Measurements from ENCODE around the gene COL25A1. TPM values are rescaled to one million over a fixed set of nuclear protein-coding genes. Genes with fewer than 3 reads are reported as not detected.

COL25A1 gene
- total RNA-seq, 6 donors from 2014 or later, result 0.15 to 0.79 (median 0.27) TPM; not detected in 2

- Histone ChIP-seq H3K36me3 (no peaks in the 10 kb centered on the region), H3K27ac (no peak overlapping the region), H3K9me3 (no peaks in the 10 kb centered on the region), H3K4me3 (no peak overlapping the region), H3K4me1 (no peaks in the 10 kb centered on the region), H3K27me3 (no peaks in the 10 kb centered on the region)
- ATAC-seq (ENCODE audit: low FRiP score in 2 of 2) (no peak), DNase-seq (no peak)
- 75% methylated on average over 4 of the region's 4 CpGs for WGBS, 2 donors
- TF ChIP-seq POLR2AphosphoS5 (IDR thresholded peaks at IDR 0.05) (no peak), POLR2A (IDR thresholded peaks at IDR 0.05) (no peak), EP300 (IDR thresholded peaks at IDR 0.05) (no peak)
- TF ChIP-seq, protein P1, sequence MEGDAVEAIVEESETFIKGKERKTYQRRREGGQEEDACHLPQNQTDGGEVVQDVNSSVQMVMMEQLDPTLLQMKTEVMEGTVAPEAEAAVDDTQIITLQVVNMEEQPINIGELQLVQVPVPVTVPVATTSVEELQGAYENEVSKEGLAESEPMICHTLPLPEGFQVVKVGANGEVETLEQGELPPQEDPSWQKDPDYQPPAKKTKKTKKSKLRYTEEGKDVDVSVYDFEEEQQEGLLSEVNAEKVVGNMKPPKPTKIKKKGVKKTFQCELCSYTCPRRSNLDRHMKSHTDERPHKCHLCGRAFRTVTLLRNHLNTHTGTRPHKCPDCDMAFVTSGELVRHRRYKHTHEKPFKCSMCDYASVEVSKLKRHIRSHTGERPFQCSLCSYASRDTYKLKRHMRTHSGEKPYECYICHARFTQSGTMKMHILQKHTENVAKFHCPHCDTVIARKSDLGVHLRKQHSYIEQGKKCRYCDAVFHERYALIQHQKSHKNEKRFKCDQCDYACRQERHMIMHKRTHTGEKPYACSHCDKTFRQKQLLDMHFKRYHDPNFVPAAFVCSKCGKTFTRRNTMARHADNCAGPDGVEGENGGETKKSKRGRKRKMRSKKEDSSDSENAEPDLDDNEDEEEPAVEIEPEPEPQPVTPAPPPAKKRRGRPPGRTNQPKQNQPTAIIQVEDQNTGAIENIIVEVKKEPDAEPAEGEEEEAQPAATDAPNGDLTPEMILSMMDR (IDR thresholded peaks at IDR 0.05), result no peak
These were observed 130.2 kb downstream of the COL25A1 start for GRCh38 chr4:109172301-109172700.

DNA sequence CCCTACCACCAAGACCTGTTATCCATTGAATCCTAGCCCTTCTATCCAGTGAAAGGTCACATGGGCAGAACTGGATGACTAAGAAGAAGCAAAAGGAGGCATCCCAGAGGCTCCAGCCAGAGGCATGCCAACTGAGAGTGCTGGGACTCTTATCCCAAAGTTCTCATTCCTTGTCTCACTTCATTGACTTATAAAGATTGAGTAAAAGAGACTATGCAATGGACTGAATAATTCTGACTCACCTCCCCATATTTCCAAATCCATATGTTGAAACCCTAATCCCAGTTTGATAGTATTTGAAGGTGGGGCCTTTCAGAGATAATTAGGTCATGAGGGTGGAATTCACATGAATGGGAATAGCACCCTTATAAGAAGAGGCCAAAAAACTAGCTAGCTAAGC is 131.4 kb downstream of the COL25A1 start:
- ATAC-seq (ENCODE audit: low FRiP score in 2 of 2) (no peak), DNase-seq (no peak)
- no peak overlapping the region for H3K27ac ChIP-seq
- H3K27me3 ChIP-seq, result no peaks in the 10 kb centered on the region
- H3K36me3 ChIP-seq, result no peaks in the 10 kb centered on the region
- H3K4me1 ChIP-seq, result no peaks in the 10 kb centered on the region
- H3K4me3 ChIP-seq, result no peak overlapping the region
- TF ChIP-seq, protein P1 (IDR thresholded peaks at IDR 0.05), result no peak
- TF ChIP-seq POLR2AphosphoS5 (IDR thresholded peaks at IDR 0.05), result no peak
- no peak for TF ChIP-seq EP300 (IDR thresholded peaks at IDR 0.05)
- no peak for TF ChIP-seq POLR2A (IDR thresholded peaks at IDR 0.05)
- H3K9me3 ChIP-seq, result no peaks in the 10 kb centered on the region

DNA sequence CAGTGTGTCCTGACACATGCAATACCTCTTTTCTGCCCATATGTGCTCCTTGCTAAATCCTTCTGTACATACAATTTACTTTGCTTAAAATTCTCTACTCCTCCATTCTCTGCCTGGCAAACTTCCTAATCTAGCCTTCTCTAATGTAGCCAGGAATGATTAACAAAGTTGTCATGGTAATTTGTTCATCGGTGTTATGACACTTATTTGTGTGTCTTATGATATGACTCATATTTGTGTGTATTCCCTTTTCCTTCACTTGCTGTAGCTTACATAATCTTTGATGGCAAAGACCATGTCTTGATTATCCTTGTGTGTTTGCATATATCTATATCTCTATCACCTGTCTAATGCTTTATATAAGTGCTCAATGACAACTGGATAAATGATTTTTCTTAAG is 133.3 kb downstream of the COL25A1 start:
- WGBS, 2 donors, result 84 to 89% methylated on average over 1 of the region's 1 CpG
- H3K9me3 ChIP-seq, result no peaks in the 10 kb centered on the region
- no peaks in the 10 kb centered on the region for H3K36me3 ChIP-seq
- no peak for TF ChIP-seq POLR2AphosphoS5 (IDR thresholded peaks at IDR 0.05)
- TF ChIP-seq, protein P1 (IDR thresholded peaks at IDR 0.05), result no peak
- no peak for TF ChIP-seq POLR2A (IDR thresholded peaks at IDR 0.05)
- TF ChIP-seq EP300 (IDR thresholded peaks at IDR 0.05), result no peak
- no peaks in the 10 kb centered on the region for H3K4me1 ChIP-seq
- ATAC-seq (ENCODE audit: low FRiP score in 2 of 2) (no peak), DNase-seq (no peak)
- no peak overlapping the region for H3K4me3 ChIP-seq
- no peak overlapping the region for H3K27ac ChIP-seq
- H3K27me3 ChIP-seq, result no peaks in the 10 kb centered on the region

DNA sequence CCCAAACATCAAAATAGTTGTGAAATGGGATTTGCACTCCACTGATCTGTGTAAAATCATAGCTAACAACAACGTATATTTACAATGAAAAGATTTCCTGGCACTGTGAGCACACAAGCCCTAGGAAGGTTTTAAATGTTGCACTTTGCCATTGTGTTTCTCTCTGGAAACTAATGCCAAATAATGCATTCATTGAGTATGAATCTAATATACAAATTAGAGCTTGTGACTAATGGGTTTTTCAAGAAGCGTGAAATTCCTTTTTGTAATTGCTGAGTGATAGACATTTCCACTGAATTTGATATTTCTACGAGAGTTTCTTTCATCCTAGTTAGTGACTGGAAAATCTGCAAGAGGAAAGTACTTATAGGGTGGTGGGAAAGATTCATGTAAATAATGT is 135.9 kb downstream of the COL25A1 start:
- 70 to 81% methylated on average over 3 of the region's 3 CpGs for WGBS, 2 donors
- no peaks in the 10 kb centered on the region for H3K27me3 ChIP-seq
- no peak overlapping the region for H3K27ac ChIP-seq
- ATAC-seq (ENCODE audit: low FRiP score in 2 of 2) (no peak), DNase-seq (no peak)
- no peaks in the 10 kb centered on the region for H3K36me3 ChIP-seq
- H3K4me1 ChIP-seq, result no peaks in the 10 kb centered on the region
- TF ChIP-seq EP300 (IDR thresholded peaks at IDR 0.05) (no peak), POLR2A (IDR thresholded peaks at IDR 0.05) (no peak), POLR2AphosphoS5 (IDR thresholded peaks at IDR 0.05) (no peak)
- TF ChIP-seq, protein P1 (IDR thresholded peaks at IDR 0.05), result no peak
- H3K9me3 ChIP-seq, result no peaks in the 10 kb centered on the region
- H3K4me3 ChIP-seq, result no peak overlapping the region

- no peaks in the 10 kb centered on the region for H3K9me3 ChIP-seq
- no peak for DNase-seq
- no peaks in the 10 kb centered on the region for H3K4me1 ChIP-seq
- no peak overlapping the region for H3K4me3 ChIP-seq
- no peaks in the 10 kb centered on the region for H3K36me3 ChIP-seq
- no peak overlapping the region for H3K27ac ChIP-seq
- TF ChIP-seq, protein P1 (IDR thresholded peaks at IDR 0.05), result no peak
- TF ChIP-seq POLR2A (IDR thresholded peaks at IDR 0.05) (no peak), POLR2AphosphoS5 (IDR thresholded peaks at IDR 0.05) (no peak), EP300 (IDR thresholded peaks at IDR 0.05) (no peak)
- no peak for ATAC-seq (ENCODE audit: low FRiP score in 2 of 2)
- H3K27me3 ChIP-seq, result no peaks in the 10 kb centered on the region
These were observed 136.3 kb downstream of the COL25A1 start for GRCh38 chr4:109166126-109166525.

Data from upper lobe of left lung (tissue), 6 donors.